Measurements from ENCODE around the gene THSD4. TPM values are rescaled to one million over a fixed set of nuclear protein-coding genes. Genes with fewer than 3 reads are reported as not detected.

The THSD4 gene
- total and polyA plus RNA-seq, 9 of the 15 experiments (the other 6 are each of a cell fraction or from before 2014, with no cell fraction given), result 0.04 TPM; not detected in 5

DNA sequence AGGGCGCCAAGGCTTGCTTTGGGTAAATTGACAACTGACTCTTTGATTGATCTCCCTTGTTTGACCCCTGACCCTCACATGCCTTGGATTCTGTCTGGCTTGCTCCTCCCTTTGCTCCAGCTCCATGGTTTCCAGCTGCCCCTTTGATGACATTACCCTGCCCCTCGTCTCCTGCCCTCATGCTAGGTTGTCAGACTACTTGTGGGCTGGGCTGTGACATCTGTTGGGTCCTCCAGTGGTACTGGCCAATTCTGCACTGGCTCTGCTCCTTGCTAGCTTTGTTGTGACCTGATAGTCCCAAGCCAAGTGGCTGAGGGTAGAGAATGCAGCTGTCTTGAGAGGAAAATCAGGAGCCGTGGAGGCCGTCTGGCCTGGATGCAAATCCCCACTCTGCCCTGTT is 6.2 kb downstream of the THSD4 start:
- ChIA-PET CTCF (ENCODE audit: low intra/inter-chr PET ratio) (no interaction called here), POLR2A (no interaction called here)
- DNase-seq (ENCODE audit: extremely low read depth in 1 of 4, low spot score in 3 of 4) (no peak), ATAC-seq (no peak), FAIRE-seq (no peak)
- in situ Hi-C loops (cut with MboI) (no loop called here), intact Hi-C loops (cut with micrococcal nuclease) (no loop called here)
- Histone ChIP-seq H2AFZ (ENCODE audit: low read depth, low read length) (no peak overlapping the region), H3K4me2 (ENCODE audit: insufficient read depth, low read length) (no peak overlapping the region), H3K9me1 (ENCODE audit: control insufficient read depth, insufficient read depth, low read length) (no peaks in the 10 kb centered on the region), H4K20me1 (replicated peaks; ENCODE audit: control insufficient read depth, insufficient read depth, low read length) (no peaks in the 10 kb centered on the region), H3K9me3 (replicated peaks; ENCODE audit: control insufficient read depth, insufficient read depth, low read depth, low read length) (no peaks in the 10 kb centered on the region), H3K27ac (ENCODE audit: extremely low read depth, low read depth, low read length) (no peak overlapping the region), H3K79me2 (ENCODE audit: control insufficient read depth, insufficient read depth, low read length) (no peaks in the 10 kb centered on the region), H3K27me3 (ENCODE audit: control insufficient read depth in 2 of 2, insufficient read depth in 2 of 2, low read length in 2 of 2) (peaks cover 2 to 9% of the 10 kb centered on the region in 2 experiments; a peak in 3 of 5 replicates), H3K4me3 (no peak overlapping the region), H3K36me3 (ENCODE audit: control insufficient read depth, insufficient read depth, low read length) (no peaks in the 10 kb centered on the region), H3K9ac (ENCODE audit: insufficient read depth in 1 of 2, low read depth in 2 of 2, low read length in 2 of 2) (no peak overlapping the region), H3K4me1 (replicated peaks in 1 of 2; ENCODE audit: control insufficient read depth in 2 of 2, insufficient read depth in 2 of 2, low read length in 2 of 2) (no peaks in the 10 kb centered on the region)
- 0% methylated on average over 3 of the region's 4 CpGs for WGBS (ENCODE audit: insufficient coverage, low coverage, missing lambda C conversion rate)
- no peak for TF ChIP-seq ZNF12 (CRISPR knock-in tag; IDR thresholded peaks at IDR 0.05)
- TF ChIP-seq ZNF146 (CRISPR knock-in tag; IDR thresholded peaks at IDR 0.05; ENCODE audit: unreplicated experiment), result no peak
- no peak for TF ChIP-seq SMARCB1 (IDR thresholded peaks at IDR 0.05; ENCODE audit: insufficient read length, low read depth)
- no peak for TF ChIP-seq SMC3 (conservative IDR thresholded peaks at IDR 0.05; ENCODE audit: insufficient read depth, low read depth, low read length)
- no peak for TF ChIP-seq TOE1 (IDR thresholded peaks at IDR 0.05; ENCODE audit: borderline replicate concordance)
- no peak for TF ChIP-seq TOE1 (CRISPR knock-in tag; IDR thresholded peaks at IDR 0.05; ENCODE audit: borderline replicate concordance, low read depth)
- TF ChIP-seq, protein P1, sequence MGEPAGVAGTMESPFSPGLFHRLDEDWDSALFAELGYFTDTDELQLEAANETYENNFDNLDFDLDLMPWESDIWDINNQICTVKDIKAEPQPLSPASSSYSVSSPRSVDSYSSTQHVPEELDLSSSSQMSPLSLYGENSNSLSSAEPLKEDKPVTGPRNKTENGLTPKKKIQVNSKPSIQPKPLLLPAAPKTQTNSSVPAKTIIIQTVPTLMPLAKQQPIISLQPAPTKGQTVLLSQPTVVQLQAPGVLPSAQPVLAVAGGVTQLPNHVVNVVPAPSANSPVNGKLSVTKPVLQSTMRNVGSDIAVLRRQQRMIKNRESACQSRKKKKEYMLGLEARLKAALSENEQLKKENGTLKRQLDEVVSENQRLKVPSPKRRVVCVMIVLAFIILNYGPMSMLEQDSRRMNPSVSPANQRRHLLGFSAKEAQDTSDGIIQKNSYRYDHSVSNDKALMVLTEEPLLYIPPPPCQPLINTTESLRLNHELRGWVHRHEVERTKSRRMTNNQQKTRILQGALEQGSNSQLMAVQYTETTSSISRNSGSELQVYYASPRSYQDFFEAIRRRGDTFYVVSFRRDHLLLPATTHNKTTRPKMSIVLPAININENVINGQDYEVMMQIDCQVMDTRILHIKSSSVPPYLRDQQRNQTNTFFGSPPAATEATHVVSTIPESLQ (CRISPR knock-in tag; IDR thresholded peaks at IDR 0.05), result no peak
- TF ChIP-seq ZNF263 (CRISPR knock-in tag; IDR thresholded peaks at IDR 0.05; ENCODE audit: borderline replicate concordance), result no peak
- TF ChIP-seq POLR2B (IDR thresholded peaks at IDR 0.05; ENCODE audit: low read depth, partially characterized antibody), result no peak
- TF ChIP-seq, protein P2, sequence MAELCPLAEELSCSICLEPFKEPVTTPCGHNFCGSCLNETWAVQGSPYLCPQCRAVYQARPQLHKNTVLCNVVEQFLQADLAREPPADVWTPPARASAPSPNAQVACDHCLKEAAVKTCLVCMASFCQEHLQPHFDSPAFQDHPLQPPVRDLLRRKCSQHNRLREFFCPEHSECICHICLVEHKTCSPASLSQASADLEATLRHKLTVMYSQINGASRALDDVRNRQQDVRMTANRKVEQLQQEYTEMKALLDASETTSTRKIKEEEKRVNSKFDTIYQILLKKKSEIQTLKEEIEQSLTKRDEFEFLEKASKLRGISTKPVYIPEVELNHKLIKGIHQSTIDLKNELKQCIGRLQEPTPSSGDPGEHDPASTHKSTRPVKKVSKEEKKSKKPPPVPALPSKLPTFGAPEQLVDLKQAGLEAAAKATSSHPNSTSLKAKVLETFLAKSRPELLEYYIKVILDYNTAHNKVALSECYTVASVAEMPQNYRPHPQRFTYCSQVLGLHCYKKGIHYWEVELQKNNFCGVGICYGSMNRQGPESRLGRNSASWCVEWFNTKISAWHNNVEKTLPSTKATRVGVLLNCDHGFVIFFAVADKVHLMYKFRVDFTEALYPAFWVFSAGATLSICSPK (IDR thresholded peaks at IDR 0.05; ENCODE audit: borderline replicate concordance), result no peak
- TF ChIP-seq, protein P3, sequence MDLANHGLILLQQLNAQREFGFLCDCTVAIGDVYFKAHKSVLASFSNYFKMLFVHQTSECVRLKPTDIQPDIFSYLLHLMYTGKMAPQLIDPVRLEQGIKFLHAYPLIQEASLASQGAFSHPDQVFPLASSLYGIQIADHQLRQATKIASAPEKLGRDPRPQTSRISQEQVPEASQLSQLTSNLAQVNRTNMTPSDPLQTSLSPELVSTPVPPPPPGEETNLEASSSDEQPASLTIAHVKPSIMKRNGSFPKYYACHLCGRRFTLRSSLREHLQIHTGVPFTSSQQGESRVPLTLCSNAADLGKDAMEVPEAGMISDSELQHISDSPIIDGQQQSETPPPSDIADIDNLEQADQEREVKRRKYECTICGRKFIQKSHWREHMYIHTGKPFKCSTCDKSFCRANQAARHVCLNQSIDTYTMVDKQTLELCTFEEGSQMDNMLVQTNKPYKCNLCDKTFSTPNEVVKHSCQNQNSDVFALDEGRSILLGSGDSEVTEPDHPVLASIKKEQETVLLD (IDR thresholded peaks at IDR 0.05), result no peak
- TF ChIP-seq, protein P4, sequence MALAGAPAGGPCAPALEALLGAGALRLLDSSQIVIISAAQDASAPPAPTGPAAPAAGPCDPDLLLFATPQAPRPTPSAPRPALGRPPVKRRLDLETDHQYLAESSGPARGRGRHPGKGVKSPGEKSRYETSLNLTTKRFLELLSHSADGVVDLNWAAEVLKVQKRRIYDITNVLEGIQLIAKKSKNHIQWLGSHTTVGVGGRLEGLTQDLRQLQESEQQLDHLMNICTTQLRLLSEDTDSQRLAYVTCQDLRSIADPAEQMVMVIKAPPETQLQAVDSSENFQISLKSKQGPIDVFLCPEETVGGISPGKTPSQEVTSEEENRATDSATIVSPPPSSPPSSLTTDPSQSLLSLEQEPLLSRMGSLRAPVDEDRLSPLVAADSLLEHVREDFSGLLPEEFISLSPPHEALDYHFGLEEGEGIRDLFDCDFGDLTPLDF (CRISPR knock-in tag; IDR thresholded peaks at IDR 0.05), result no peak
- TF ChIP-seq MEF2A (IDR thresholded peaks at IDR 0.05; ENCODE audit: control insufficient read depth, low read depth, low read length), result no peak
- BruUV-seq (replicated peaks), result no TSS peak
